Adrenal gland (tissue), 12 donors: ENCODE measurements around the gene UNC79. TPM values are rescaled to one million over a fixed set of nuclear protein-coding genes. Genes with fewer than 3 reads are reported as not detected.

Experiments used
- DNase-seq, 7 donors: peaks; one replicate each; pipeline ENCODE4 v3.0.0-alpha.2; 2019 to 2020
- H3K27ac ChIP-seq, 5 donors: fragments of 200-600 bp; sonication (generic) in 4 of 5; 1 replicate in 3 of 5; 2 replicates in 2 of 5; pipeline versions ENCODE4 v1.5.1 to v1.8.0; 2016 to 2020; ENCODE audit warnings: mild to moderate bottlenecking in 1 of 5
- H3K27me3 ChIP-seq: fragments of 200-600 bp; 2 replicates; pipeline ENCODE4 v1.8.0; 2021
- H3K36me3 ChIP-seq, 2 donors: fragments of 200-600 bp; replicated peaks in 1 of 2; 1 replicate in 1 of 2; 2 replicates in 1 of 2; pipeline versions ENCODE4 v1.5.1 to v1.8.0; 2018 to 2022
- H3K4me1 ChIP-seq, 2 donors: fragments of 200-600 bp; replicated peaks in 1 of 2; 1 replicate in 1 of 2; 2 replicates in 1 of 2; pipeline versions ENCODE4 v1.5.1 to v1.8.0; 2018 to 2021
- H3K4me3 ChIP-seq, 4 donors: fragments of 200-600 bp; sonication (generic) in 3 of 4; one replicate each; pipeline ENCODE4 v1.5.1; 2016 to 2018
- H3K9me3 ChIP-seq, 3 donors: fragments of 200-600 bp; sonication (generic) in 1 of 3; replicated peaks in 1 of 3; 1 replicate in 2 of 3; 2 replicates in 1 of 3; pipeline versions ENCODE4 v1.5.1 to v1.8.0; 2016 to 2021
- POLR2A ChIP-seq, 2 donors: fragments of 450-650 bp; IDR thresholded peaks; one replicate each; pipeline ENCODE4 v1.6.1; 2017; ENCODE audit warnings: antibody characterized with exemption in 2 of 2, mild to moderate bottlenecking in 2 of 2, moderate library complexity in 1 of 2
- WGBS, 4 donors: extraction: QIAGEN DNeasy Blood & Tissue Kit in 2 of 4; methylation state at CpG; one replicate each; pipeline versions ENCODE4 v1.1.5 to v1.1.7; 2013 to 2017; 5-methylcytosine and 5-hydroxymethylcytosine counted together
- intact Hi-C, 2 donors: fragments of 100-400 bp; cut with DNase I; formaldehyde crosslinking; loops; one replicate each; pipeline versions ENCODE4 v1.14.1 to v1.15.0; 2022 to 2023
- polyA plus RNA-seq, 3 donors: library from polyadenylated mRNA; stranded (reverse); fragments of 200-250 nt in 2 of 3; fragments of 350-450 nt in 1 of 3; fragmentation: Illumina TruSeq in 1 of 3; extraction: RNeasy Lipid Tissue Mini Kit (QIAGEN cat#74804) in 1 of 3; gene quantifications; one replicate each; pipeline ENCODE4 v1.2.3, GENCODE V29; 2013 to 2014
- total RNA-seq, 9 donors: library from RNA; depleted of rRNA in 4 of 9; stranded (reverse); fragments of >200 nt in 4 of 9; fragments of 120-200 nt in 1 of 9; fragmentation: NEBNext Ultra II Directional in 1 of 9; extraction: Animal tissue kit (Norgen Biotek cat#: 25700) in 1 of 9; gene quantifications; one replicate each; pipeline versions ENCODE4 v1.1.0 to v1.2.4, GENCODE V29; 2013 to 2023
- TF ChIP-seq, protein P1 (sequence below), 6 experiments: fragments of 450-650 bp in 4 of 6; fragments of 200-600 bp in 2 of 6; sonication (generic) in 1 of 6; IDR thresholded peaks; 1 replicate in 5 of 6; 2 replicates in 1 of 6; pipeline versions ENCODE4 v1.5.1 to v1.8.0; 2016 to 2021; ENCODE audit warnings: antibody characterized with exemption in 6 of 6, mild to moderate bottlenecking in 2 of 6, moderate library complexity in 1 of 6
- donor health status: healthy with polysubstance abuse.
- donor health status: Bipolar disorder and iron deficiency.
- donor health status: DM: yes; HTN: yes; CAD: no.
- donor health status: DM: no; HTN: no; CAD: no.
- donor health status: DM: no; HTN: no; CAD: no.
- donor health status: DM: yes; HTN: yes; CAD: no.

UNC79 gene
- total and polyA plus RNA-seq, 12 donors, result 0.09 to 4.3 (median 1.1) TPM

DNA sequence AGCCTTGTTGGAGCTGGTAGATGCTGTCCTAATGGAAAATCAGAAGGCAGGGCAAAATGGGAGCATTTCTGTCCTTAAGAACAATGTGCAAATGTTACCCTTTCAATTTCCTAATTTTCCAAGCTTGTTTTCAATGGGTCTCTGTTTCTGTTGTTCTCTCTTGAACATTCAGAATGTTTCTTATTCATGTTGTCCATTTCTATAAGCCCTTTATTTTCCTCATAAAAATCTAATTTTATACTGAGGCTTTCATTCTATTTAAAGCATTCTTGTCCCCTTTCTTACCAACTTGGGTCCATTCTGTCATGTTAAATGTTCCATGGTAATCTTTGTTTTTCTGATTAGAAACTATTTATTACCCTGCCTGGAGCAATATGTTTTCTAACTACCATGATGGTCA lies 232.6 kb downstream of the UNC79 start:
- H3K9me3 ChIP-seq, result peaks cover 3 to 11% (median 7%) of the 10 kb centered on the region in 3 donors
- no peak overlapping the region for H3K4me3 ChIP-seq
- no peaks in the 10 kb centered on the region for H3K4me1 ChIP-seq
- H3K27me3 ChIP-seq, result no peaks in the 10 kb centered on the region
- no peak for DNase-seq
- no peaks in the 10 kb centered on the region for H3K36me3 ChIP-seq
- no peak overlapping the region for H3K27ac ChIP-seq
- TF ChIP-seq, protein P1, sequence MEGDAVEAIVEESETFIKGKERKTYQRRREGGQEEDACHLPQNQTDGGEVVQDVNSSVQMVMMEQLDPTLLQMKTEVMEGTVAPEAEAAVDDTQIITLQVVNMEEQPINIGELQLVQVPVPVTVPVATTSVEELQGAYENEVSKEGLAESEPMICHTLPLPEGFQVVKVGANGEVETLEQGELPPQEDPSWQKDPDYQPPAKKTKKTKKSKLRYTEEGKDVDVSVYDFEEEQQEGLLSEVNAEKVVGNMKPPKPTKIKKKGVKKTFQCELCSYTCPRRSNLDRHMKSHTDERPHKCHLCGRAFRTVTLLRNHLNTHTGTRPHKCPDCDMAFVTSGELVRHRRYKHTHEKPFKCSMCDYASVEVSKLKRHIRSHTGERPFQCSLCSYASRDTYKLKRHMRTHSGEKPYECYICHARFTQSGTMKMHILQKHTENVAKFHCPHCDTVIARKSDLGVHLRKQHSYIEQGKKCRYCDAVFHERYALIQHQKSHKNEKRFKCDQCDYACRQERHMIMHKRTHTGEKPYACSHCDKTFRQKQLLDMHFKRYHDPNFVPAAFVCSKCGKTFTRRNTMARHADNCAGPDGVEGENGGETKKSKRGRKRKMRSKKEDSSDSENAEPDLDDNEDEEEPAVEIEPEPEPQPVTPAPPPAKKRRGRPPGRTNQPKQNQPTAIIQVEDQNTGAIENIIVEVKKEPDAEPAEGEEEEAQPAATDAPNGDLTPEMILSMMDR (IDR thresholded peaks at IDR 0.05), result no peak
- no peak for TF ChIP-seq POLR2A (IDR thresholded peaks at IDR 0.05)
- intact Hi-C loops, result no loop called here

- H3K4me3 ChIP-seq, result no peak overlapping the region
- intact Hi-C loops, result no loop called here
- TF ChIP-seq POLR2A (IDR thresholded peaks at IDR 0.05), result no peak
- TF ChIP-seq, protein P1 (IDR thresholded peaks at IDR 0.05), result no peak
- H3K4me1 ChIP-seq, result no peaks in the 10 kb centered on the region
- H3K36me3 ChIP-seq, result no peaks in the 10 kb centered on the region
- no peak for DNase-seq
- no peaks in the 10 kb centered on the region for H3K27me3 ChIP-seq
- no peak overlapping the region for H3K27ac ChIP-seq
- peaks cover 3 to 11% (median 7%) of the 10 kb centered on the region in 3 donors for H3K9me3 ChIP-seq
Measured at GRCh38 chr14:93665169-93665568, 234.4 kb downstream of the UNC79 start.

DNA sequence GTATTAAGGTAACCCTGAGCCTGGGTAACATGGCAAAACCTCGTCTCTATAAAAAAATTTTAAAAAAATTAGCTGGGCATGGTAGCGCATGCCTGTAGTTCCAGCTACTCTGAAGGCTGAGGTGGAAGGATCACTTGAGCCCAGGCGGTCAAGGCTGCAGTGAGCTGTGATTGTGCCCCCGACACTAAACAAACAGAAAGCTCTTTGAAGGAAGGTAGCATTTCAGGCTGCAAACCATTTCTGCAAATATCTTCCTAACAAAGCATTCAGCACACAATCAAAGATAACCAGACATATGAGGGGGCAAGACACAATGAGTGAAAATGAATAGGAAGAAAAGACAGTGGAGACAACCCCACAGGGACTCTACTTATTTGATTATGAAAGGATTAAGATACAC lies 238.9 kb downstream of the UNC79 start:
- intact Hi-C loops, result no loop called here
- no peaks in the 10 kb centered on the region for H3K4me1 ChIP-seq
- peaks cover 2 to 11% (median 3%) of the 10 kb centered on the region in 3 donors for H3K9me3 ChIP-seq
- DNase-seq, result no peak
- TF ChIP-seq, protein P1 (IDR thresholded peaks at IDR 0.05), result no peak
- TF ChIP-seq POLR2A (IDR thresholded peaks at IDR 0.05), result no peak
- H3K27me3 ChIP-seq, result no peaks in the 10 kb centered on the region
- H3K4me3 ChIP-seq, result no peak overlapping the region
- WGBS, 4 donors, result 82 to 87% (median 85%) methylated on average over 4 of the region's 4 CpGs
- no peaks in the 10 kb centered on the region for H3K36me3 ChIP-seq
- H3K27ac ChIP-seq, result no peak overlapping the region

- no peak for TF ChIP-seq POLR2A (IDR thresholded peaks at IDR 0.05)
- Histone ChIP-seq H3K9me3 (no peaks in the 10 kb centered on the region), H3K27ac (no peak overlapping the region), H3K4me1 (no peaks in the 10 kb centered on the region), H3K36me3 (no peaks in the 10 kb centered on the region), H3K4me3 (no peak overlapping the region), H3K27me3 (no peaks in the 10 kb centered on the region)
- intact Hi-C loops, result no loop called here
- WGBS, 4 donors, result 92 to 100% (median 96%) methylated on average over 1 of the region's 1 CpG
- no peak for DNase-seq
Measured at GRCh38 chr14:93674343-93674742, 243.6 kb downstream of the UNC79 start.

DNA sequence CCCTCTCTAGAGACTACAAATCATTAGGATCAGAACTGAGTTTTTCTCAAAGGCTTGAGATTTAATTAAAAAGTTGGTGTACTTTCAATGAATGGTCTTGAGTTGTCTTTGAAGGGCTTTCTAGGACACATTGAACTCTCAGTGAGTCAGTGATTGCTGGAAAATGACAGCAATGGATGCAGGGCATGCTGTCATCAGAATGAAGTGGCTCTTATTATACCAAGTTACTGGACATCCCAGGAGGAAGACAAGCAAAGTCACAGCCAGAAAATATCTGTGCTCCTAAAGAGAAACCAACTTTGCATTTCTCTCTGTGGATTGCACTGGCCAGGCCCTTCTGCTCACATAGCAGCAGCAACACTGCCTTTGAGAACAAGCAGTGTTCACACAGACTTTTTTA lies 244.9 kb downstream of the UNC79 start:
- H3K9me3 ChIP-seq, result no peaks in the 10 kb centered on the region
- TF ChIP-seq, protein P1 (IDR thresholded peaks at IDR 0.05), result no peak
- no peak for TF ChIP-seq POLR2A (IDR thresholded peaks at IDR 0.05)
- H3K27ac ChIP-seq, result no peak overlapping the region
- no peaks in the 10 kb centered on the region for H3K27me3 ChIP-seq
- H3K4me1 ChIP-seq, result no peaks in the 10 kb centered on the region
- DNase-seq, result no peak
- H3K4me3 ChIP-seq, result no peak overlapping the region
- H3K36me3 ChIP-seq, result no peaks in the 10 kb centered on the region
- intact Hi-C loops, result no loop called here
